Stimulated activated effector memory CD8-positive, alpha-beta T cell treated with anti-CD3 and anti-CD28 coated beads, Interleukin-12 subunit alpha, Interleukin-12 subunit beta, amount 100 ng/mL, for 72 hours (primary cell): Measurements from ENCODE around the gene DEK.
"Not testable (repeated sequence)": the region's sequence is repeated elsewhere in the genome, so short reads cannot be mapped to it uniquely, and the experiment has no call there.

ENCODE experiments used
- ATAC-seq: fragments of 150-1000 bp; cut with Tn5 transposase; 2 replicates; pipeline ENCODE4 v1.10.0; 2021
- DNase-seq, 2 donors: peaks; one replicate each; pipeline ENCODE4 v3.0.0; 2021 to 2022; ENCODE audit warnings: low spot score in 2 of 2
- H3K27ac Mint-ChIP-seq: one replicate; pipeline ENCODE4 v1.8.0; 2022; ENCODE audit warnings: mild to moderate bottlenecking, mixed read lengths
- H3K36me3 Mint-ChIP-seq: one replicate; pipeline ENCODE4 v1.8.0; 2022; ENCODE audit warnings: mild to moderate bottlenecking, mixed read lengths
- H3K4me1 Mint-ChIP-seq: one replicate; pipeline ENCODE4 v1.8.0; 2022; ENCODE audit warnings: mixed read lengths
- H3K4me3 Mint-ChIP-seq: one replicate; pipeline ENCODE4 v1.8.0; 2022; ENCODE audit warnings: mild to moderate bottlenecking, mixed read lengths
- H3K9me3 Mint-ChIP-seq: one replicate; pipeline ENCODE4 v1.8.0; 2022; ENCODE audit warnings: mixed read lengths

The DEK gene

GRCh38 chr6:18177286-18177965 lies 86.9 kb downstream of the DEK start:
- H3K4me3 Mint-ChIP-seq, result no peak overlapping the region
- H3K27ac Mint-ChIP-seq, result no peak overlapping the region
- ATAC-seq (no peak), DNase-seq (no peak)
- H3K4me1 Mint-ChIP-seq, result peaks cover 9% of the 10 kb centered on the region
- H3K36me3 Mint-ChIP-seq, result peaks cover 15% of the 10 kb centered on the region
- H3K9me3 Mint-ChIP-seq, result no peaks in the 10 kb centered on the region

GRCh38 chr6:18176198-18176597 lies 88.1 kb downstream of the DEK start:
- ATAC-seq, H3K27ac Mint-ChIP-seq, DNase-seq, H3K4me1 Mint-ChIP-seq, H3K4me3 Mint-ChIP-seq, H3K9me3 Mint-ChIP-seq: not testable (repeated sequence)
- peaks cover 15% of the 10 kb centered on the region for H3K36me3 Mint-ChIP-seq
